RCC 7860 (cell line): ENCODE measurements around the gene HSD17B12.
A peak's percentile ranks its signal among the peaks of the same experiment; 100 is the strongest.

Source experiments
- DNase-seq: peaks from one replicate; pipeline ENCODE4 v3.0.0-alpha.2; 2015; ENCODE audit warnings: low spot score
- FAIRE-seq: peaks from 2 replicates; lab custom pipeline; 2012; peaks lifted over from hg19 to GRCh38; lab: Jason Lieb, UNC

HSD17B12 gene

DNA sequence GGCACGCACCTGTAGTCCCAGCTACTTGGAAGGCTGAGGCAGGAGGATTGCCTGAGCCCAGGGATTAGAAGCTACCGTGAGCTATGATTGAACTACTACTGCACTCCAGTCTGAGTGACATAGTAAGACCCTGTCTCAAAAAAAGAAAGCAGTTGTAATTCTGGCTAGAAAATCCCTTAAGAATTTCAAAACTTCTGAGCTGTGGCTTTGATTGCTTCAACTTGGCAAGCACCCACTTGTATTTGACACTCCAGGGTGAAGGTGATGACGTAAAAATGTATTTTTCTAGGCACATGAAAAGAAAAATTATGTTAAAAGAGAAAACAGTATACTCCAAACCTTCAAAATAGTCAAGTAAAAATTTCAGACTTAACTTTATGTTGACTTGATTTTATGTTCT lies 176.5 kb downstream of the HSD17B12 start:
- FAIRE-seq (no peak), DNase-seq (no peak)

DNA sequence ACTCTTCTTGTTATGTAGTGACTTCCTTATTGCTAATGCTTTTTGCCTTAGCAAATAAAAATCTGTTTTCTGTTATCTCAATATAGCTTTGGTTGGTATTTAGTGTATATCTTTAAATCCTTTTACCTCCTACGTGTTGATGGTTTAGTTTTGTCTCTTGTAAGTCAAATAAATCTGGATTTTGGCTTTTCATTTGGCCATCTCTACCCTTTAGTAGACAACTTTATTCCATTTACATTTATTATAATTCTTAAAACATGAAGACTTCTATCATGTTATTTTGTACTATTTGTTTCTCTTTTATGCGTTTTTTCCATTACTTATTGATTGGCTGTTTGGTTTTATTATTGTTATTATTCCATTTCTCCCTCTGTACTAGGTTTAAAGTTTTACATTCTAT lies 180.6 kb downstream of the HSD17B12 start:
- DNase-seq: no peak
- FAIRE-seq: no peak

DNA sequence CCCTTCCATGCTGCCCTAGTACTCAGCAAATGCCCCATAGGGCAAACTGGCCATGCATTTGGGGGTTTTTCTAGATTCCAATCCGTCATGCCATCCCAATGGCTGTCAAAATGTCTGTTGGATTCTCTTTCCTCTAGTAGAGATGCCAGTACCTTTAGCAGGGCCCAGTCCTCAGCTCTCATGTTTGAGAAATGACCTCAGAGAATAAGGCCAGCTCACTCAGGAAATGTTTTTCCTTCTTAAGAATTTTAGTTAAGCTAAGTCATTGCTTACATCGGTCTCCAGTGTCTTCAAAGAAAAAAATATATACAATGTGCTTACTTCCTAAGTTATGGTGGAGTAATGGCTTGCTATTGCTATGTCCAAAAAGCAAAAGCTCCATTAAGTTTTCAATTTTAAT lies 186.0 kb downstream of the HSD17B12 start:
- FAIRE-seq (no peak), DNase-seq (no peak)

DNA sequence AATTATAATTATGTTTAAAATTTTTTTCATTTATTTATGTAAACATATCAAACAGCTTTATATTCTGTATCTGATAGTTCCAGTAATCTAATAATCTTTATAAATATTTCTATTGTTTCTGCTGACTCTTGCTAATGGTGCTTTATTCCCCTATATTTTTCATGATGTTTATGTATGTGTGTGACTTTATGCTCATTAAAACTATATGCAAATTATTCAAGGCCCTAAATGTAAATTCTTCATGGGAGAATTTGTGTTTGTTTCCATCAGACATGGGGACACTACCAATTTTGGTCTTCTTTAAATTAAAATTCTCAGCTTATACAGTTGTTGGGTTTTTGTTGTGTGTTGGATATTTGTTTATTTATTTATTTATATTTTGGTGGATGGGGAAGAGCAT lies 186.4 kb downstream of the HSD17B12 start:
- DNase-seq (no peak), FAIRE-seq (no peak)

DNA sequence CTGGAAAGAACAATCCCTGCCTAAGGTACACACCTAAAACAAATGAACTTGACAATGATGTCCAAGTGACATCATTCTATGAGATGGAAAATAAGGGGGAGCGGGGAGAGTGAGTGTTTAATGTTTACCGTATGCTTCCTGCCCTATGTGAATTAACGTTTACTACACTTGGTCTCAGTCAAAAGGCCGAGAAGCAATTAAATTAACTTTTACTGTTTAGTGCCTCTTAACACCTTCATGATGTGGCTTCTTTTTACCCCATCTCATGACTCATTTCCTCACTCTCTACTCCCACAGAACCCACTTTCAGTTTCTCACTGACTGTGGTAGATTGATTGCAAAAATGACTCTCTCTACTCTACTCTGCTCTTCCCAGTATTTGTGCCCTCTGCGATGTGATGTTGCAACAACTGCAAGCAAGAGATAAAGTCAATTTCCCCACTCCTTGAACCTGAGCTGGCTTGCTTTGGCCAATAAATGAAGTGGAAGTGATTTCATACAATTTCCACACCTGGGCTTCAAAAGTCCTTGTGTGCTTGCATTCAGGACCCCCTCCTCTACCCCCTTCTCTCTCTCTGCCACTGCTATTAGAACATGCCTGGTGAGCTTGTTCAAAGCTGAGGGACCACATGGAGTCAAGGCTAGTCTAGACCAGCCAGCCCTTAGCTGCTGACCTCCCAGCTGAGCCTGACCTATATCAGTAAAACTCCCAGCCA lies 188.5 kb downstream of the HSD17B12 start:
- FAIRE-seq (peak; percentile 45), DNase-seq (peak; percentile 59)

DNA sequence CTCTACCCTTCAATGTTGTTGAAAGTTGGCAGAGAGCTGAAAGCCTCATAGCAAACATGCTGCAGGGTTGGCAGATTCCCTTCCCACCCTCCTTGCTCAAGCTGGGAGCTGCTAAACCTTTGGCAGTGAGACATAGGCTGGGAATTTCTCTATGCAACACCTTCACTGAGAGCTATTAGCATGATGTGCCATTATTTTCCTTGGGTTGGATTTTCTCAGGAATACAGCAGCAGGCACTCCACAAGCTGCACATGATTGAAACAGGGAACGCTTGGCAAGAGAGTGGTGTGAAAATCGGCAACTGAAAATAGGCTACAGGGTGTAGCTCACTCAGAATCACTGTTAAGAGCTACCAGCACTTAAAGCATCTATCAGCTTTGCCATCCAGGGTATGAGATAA lies 190.5 kb downstream of the HSD17B12 start:
- no peak for DNase-seq
- no peak for FAIRE-seq

DNA sequence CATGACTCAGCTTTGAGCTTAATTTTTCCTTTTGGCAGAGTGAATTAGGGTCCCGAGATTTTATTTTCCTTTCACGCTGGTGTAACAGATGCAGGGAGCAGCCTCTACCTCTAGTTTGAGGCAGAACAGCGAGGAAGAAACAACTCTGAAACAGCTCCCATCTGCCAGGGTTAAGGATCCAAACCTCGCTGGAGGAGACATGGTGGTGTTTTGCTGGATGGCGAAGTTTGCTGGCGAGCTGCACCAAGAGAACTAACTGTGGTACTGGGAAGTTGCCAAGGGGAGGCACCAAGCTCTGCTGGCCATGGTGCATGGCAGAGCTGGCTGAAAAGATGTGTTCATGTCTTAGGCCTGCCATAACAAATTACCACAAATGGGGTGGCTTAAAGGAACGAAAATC lies 192.5 kb downstream of the HSD17B12 start:
- no peak for DNase-seq
- FAIRE-seq: no peak

DNA sequence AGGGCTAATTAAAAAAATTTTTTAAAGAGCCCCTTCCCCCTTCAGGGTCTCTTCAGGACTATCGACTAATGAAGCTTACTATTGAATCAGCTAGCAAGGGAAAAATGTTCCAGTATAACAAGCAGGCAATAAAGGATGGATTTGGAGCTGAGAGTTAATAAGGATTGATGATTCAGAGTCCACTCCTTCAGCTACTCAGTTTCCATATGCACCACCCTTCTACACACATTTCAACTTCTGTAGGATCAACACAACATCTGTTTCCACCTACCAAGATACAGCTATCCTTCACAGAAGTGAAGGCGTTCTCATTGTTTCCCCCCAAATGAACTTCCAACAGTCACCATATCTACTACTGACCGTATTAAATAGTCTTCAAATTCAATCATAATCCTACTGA lies 193.5 kb downstream of the HSD17B12 start:
- FAIRE-seq: no peak

DNA sequence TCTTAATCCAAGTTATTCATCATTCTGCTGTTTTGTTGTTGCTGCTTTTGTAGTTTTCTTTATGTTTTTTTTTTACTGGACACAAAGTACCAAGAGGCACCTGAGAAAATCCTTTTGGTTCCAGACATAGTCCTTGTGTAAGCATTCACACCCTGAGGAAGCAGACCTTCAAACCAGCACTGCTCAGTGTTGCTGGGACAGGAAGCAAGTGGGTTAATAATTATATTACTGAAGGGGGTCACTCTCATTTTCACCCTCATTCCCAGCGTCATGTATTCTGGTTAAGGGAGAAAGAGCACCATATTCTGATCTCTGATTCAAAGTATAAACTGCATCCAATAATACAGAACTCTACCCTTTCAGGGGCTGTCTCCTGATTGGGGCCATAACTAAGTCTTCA lies 194.2 kb downstream of the HSD17B12 start:
- FAIRE-seq (no peak), DNase-seq (no peak)

More for the DNA sequence above, 193.5 kb downstream of the HSD17B12 start:
- DNase-seq: no peak

DNA sequence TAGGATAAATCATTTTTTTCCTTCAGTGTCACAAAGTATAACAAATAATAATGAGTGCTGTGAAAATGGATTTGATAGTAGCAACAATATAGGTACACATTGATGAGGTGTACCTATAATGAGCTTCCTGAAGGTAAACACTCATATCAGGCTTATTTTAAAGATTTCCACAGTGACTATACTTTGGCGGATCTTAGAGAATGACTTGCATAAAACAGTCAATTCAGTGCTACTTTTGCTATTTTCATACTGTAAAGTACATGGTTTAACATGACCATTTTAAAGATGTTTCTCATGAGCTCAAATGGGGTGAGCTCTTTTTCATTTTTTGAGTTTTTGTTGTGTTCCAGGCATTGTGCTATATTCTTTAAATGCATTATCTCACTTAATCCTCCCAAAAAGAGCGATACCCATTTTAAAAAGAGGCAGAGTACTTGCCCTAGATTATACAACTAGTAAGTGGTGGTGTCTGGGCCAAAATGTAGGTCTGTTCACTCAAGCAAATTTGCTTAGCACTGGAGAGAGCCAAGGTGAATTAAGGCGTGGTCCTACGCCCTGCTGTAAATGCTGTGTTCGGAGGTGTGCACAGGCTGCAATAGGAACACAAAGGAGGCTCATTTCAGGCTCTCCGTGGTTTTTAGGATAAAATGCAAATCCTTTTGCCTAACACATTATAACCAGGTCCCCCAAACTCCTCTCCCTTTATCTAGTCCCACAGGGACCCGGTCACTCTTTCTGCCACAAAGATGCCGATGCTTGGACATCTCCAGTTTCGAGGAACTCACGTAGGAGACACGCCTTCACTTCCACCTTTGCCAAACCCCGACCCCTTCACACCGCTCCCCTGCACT lies 199.5 kb downstream of the HSD17B12 start:
- FAIRE-seq (no peak), DNase-seq (no peak)

DNA sequence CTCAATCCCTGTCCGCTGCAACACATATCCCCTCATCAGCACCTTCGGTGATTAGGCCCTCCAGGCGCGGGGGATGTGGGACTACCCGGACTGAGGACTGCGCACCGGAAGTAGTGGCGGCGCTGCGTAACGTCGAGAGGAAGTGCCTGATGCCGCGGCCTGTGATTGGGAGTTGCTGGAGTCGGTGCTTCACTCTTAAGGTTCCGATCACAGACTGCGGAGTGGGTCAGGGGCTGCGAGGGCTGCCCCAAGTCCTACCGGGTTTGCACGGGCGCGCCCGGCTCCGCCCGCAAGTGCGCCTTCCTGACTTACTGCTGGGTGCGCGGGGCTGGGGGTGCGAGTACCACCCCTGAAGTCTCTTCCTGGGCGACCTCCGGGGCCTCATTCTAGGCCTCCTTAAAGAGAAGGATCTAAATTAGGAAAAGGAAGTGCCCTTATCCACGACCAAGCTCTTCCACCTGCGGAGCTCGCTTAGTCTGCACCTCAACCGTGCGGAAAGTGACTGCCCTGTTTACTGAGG lies 200.2 kb downstream of the HSD17B12 start, which contains the start of gene ALKBH3:
Gene ALKBH3, plus strand, starts transcription at position 192 of the 520 bp plus-strand sequence. CDS start 1,822 bp downstream, outside the sequence.
- no peak for FAIRE-seq

DNA sequence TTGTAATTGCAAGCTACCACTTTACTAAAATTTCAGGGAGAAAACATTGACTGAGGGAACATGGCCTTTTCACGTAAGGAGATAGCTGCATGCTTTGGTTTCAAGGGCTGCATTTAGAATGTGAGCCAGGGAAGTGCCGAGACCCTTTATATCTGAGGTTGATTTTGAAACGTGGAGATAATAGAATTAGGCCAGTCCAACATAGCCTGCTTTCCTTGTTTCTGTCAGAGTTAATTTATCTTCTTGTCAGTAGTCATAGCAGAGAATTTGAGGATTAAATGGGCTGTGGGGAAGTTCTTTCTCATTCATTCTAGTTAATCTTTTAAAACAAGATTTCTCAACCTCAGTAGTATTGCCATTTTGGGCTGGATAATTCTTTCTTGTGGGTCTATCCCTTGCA lies 212.3 kb downstream of the HSD17B12 start:
- DNase-seq (no peak), FAIRE-seq (no peak)

More for the DNA sequence above, 200.2 kb downstream of the HSD17B12 start, which contains the start of gene ALKBH3:
- DNase-seq: peak; percentile 80

DNA sequence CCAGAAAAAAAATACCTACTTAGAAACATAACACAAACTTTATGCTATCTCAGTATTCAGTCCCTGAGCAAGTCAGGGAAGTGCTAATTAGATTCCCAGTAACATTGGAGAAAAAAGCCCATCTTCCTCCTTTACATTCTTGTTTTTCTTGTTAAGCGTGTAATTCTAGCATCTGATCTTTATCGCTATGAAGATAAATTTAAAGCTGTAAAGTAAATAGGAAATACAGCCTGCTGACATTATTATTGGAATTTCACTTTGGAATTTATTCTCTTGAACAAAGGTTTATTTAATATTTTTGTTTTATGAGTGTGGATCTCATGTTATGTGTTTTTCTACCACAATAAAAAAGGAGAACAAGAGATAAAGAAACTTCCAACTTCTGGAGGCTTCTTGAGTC lies 214.0 kb downstream of the HSD17B12 start:
- no peak for FAIRE-seq
- DNase-seq: no peak

DNA sequence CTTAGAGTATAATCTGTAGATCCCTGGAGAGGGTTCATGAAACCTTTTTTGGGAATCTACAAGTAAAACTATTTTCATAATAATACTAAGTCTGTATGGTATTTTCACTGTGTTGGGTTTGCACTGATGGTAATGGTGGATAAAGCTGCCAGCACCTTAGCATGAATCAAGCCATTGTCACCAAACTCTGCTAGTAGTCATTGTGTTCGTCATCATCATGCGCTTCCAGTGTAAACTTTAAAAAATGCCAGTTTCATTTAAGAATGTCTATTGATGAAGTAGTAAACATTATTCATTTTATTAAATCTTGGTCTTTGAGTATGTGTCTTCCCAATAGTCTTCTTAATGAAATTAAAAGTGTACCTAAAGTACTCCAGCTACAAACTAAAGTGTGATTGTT lies 215.1 kb downstream of the HSD17B12 start:
- DNase-seq (no peak), FAIRE-seq (no peak)

DNA sequence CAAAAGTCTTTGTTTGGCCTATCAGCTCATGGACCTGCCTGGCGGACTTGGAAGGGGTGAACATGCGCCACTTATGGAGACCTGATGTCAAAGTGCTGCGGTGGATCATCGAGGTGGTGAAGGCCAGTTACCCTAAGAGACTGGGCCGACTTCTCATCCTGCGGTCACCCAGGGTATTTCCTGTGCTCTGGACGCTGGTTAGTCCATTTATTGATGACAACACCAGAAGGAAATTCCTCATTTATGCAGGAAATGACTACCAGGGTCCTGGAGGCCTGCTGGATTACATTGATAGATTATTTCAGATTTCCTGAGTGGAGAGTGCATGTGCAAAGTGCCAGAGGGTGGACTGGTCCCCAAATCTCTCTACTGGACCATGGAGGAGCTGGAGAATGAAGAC lies 218.0 kb downstream of the HSD17B12 start:
- DNase-seq: no peak
- no peak for FAIRE-seq

DNA sequence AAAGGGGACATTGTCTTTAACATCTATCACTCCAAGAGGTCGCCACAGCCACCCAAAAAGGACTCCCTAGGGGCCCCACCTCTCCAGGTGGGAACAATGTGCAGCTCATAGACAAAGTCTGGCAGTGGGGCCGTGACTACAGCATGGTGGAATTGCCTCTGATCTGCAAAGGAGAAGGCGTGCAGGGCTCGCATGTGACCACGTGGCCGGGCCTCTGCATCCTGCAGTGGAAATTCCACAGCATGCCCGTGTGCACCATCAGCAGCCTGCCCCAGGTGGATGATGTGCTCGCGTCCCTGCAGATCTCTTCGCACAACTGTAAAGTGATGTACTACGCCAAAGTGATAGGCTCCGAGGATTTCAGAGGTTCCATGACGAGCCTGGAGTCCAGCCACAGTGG lies 218.6 kb downstream of the HSD17B12 start:
- DNase-seq (no peak), FAIRE-seq (no peak)

DNA sequence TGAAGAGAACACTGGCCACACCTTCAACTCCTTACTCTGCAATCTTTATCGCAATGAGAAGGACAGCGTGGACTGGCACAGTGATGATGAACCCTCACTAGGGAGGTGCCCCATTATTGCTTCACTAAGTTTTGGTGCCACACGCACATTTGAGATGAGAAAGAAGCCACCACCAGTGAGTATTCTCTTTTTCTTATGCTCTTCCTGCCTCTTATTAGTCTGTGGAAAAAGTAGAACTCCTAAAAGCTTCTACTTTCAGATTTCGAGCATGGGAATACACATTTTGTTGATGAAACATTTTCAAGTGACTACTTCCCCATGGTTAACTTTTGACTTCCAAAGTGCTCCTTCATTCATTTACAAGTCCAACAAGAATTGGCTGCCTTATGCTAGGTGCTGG lies 221.0 kb downstream of the HSD17B12 start:
- DNase-seq: no peak
- FAIRE-seq: no peak

DNA sequence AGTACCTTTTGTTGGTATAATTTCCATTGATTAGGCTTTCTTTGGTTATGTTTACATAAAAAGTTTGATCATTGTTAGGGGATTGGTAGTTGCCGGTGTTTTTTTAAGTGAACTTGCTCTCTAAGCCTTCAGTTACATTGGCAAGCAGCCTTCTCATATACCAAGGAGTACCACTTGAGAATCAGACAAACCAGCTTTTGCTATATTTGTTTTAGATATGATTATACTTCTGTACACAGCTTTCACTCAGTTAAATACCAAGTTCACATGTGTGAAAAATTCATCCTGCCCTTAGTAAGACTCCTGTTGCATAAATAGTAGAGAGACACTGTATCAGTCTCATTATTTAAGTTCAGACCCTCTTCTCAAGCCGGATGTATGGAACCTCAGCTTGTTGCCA lies 222.5 kb downstream of the HSD17B12 start:
- no peak for DNase-seq
- no peak for FAIRE-seq

DNA sequence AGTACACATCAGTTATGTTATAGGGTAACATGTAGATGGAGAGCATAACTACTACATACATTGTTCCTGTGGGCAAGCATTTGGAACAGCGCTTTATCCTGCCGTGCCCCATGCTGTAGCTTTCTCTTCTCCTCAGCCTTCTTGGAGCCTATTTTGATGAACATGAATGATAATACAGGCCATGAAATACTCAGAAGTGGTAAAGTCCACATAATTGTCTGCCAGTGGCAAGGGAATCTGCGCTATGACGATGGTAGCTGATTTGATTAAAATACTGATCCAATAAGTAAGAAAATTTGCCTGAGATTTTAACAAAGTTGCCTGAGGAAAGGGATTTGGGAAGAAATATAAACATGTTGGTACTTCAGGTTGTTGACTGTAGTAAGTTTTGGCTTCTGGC lies 223.4 kb downstream of the HSD17B12 start:
- FAIRE-seq: no peak

DNA sequence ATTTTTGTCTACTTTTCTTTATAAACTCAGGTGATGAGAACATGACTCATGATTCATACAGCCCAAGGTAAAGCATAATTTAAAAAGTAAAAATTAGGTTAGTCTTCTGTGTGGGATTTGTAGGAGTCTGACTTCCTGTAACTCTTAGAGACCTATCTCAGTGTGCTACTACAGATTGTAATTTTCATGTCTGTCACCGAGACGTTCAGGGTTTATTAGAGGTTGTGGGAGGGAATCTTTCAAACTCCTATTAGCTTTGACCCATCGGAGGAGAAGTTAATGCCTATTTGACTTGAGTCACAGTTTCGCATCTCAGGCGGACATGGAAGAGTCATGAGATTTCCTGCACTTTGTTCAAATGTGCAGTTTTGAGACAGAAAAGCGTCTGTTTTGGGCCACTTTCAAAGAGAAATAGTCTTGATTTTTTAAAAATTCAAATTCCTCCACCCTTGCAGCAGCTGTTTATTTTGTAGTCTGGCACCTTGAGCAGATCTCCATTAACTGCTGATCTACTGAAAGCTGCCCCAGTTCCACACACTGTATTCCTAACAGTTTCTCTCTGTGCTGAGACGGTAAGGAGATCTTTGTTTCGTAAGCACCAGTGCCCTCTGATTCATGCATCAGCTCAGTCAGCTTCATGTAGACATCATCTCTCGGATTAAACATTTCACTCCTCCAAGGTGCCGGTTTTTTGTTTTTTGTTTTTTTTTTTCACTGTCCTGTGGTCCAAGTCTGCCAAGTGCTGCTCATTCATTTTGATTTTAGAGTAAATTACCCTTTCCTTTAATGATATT lies 224.4 kb downstream of the HSD17B12 start:
- FAIRE-seq (no peak), DNase-seq (no peak)

More for the DNA sequence above, 223.4 kb downstream of the HSD17B12 start:
- no peak for DNase-seq

DNA sequence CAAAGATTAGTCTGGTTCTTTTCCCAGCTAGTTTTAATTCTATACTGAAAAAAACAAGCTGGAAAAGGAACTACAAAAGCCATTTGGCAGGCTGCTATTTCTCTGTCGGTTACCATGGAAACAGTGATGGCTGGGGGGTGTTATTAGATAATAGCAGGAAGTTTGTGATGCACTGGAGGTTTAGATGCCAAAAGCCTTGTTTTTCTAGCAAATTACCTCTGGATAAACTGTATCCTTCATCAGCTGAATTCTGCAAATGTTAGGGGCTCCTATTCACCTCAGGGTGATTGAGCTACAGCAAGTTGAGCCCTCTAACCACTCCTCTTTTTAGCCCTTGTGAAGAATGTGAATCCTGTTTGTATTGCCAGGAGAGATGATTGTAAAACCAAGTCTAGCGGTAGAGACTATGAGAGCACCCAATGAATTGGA lies 225.3 kb downstream of the HSD17B12 start:
- DNase-seq (no peak), FAIRE-seq (no peak)
